ENCODE results near the gene OR2T27.

Gene OR2T27

DNA sequence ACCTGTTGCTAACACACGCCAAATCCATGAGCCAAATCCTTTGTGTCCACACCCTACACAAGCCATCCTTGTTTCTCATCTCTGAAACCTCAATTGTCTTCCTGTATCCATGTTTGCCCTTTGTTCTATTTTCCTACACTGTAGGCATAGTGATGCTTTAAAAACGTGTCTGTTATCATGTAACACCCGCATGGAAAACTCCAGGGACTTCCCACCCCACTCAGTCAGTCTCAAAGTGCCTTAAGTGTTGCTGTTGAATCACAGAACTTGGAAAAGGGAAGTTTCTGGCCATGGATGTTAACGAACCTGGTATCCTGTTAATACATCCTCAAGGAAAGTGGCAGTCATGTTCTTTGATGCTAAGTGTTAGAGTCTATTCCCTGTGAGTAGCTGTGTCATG, 30.2 kb downstream of the OR2T27 start:
- H3K4me1 Mint-ChIP-seq = no peaks in the 10 kb centered on the region
- DNase-seq (ENCODE audit: low spot score in 2 of 2) = no peak
- H3K36me3 Mint-ChIP-seq = no peaks in the 10 kb centered on the region
- no peak overlapping the region for H3K4me3 Mint-ChIP-seq
- no peak overlapping the region for H3K27ac Mint-ChIP-seq
- no peaks in the 10 kb centered on the region for H3K9me3 Mint-ChIP-seq
- no peak for ATAC-seq

GRCh38 chr1:248622570-248623001, 32.7 kb downstream of the OR2T27 start:
- Mint-ChIP-seq H3K36me3 (no peaks in the 10 kb centered on the region), H3K4me1 (no peaks in the 10 kb centered on the region), H3K4me3 (no peak overlapping the region), H3K9me3 (no peaks in the 10 kb centered on the region), H3K27ac (no peak overlapping the region)
- DNase-seq (ENCODE audit: low spot score in 2 of 2) (no peak), ATAC-seq (peak; percentile 48)

DNA sequence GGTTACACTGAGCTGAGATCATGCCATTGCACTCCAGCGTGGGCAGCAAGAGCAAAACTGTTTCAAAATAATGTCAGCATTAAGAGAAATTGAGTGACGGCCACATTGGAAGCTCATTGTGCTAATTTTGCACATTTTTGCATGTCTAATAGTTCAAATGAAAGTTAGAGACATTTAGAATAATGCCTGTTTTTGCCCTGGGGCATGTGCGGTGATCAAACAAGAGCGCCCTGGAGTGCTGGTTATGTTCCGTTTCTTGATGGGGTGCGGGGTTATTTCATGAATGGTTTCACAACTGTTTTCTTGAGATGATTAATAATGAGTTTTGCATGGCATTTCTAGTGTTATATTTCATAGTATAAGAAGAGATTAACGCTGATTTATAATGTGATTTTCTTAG, 33.6 kb downstream of the OR2T27 start:
- ATAC-seq (no peak), DNase-seq (ENCODE audit: low spot score in 2 of 2) (no peak)
- H3K27ac Mint-ChIP-seq = no peak overlapping the region
- H3K9me3 Mint-ChIP-seq = no peaks in the 10 kb centered on the region
- H3K4me3 Mint-ChIP-seq = no peak overlapping the region
- H3K36me3 Mint-ChIP-seq = no peaks in the 10 kb centered on the region
- H3K4me1 Mint-ChIP-seq = no peaks in the 10 kb centered on the region

DNA sequence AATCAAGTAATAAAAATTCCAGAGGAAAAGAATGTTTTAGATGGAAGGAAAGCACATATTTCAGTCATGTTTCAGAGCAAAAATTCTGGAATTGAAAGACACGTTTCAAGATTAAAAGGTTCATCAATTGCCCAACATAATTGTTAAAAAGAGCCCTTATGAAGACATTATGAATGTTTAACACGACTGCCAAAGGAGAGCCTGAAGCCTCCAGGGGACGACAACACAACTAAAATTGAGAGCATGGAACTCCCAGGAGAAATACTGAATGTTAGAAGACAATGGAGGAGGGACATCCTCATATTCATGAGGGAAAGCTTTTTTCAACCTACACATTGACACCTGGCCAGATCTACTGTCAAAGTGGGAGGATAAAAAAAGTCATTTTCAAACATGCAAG, 36.5 kb downstream of the OR2T27 start:
- no peaks in the 10 kb centered on the region for H3K9me3 Mint-ChIP-seq
- H3K4me3 Mint-ChIP-seq = no peak overlapping the region
- no peak overlapping the region for H3K27ac Mint-ChIP-seq
- DNase-seq (ENCODE audit: low spot score in 2 of 2) = peak in 1 of 2 donors; percentile 63
- ATAC-seq = no peak
- no peaks in the 10 kb centered on the region for H3K4me1 Mint-ChIP-seq
- no peaks in the 10 kb centered on the region for H3K36me3 Mint-ChIP-seq

- Mint-ChIP-seq H3K4me3 (no peak overlapping the region), H3K27ac (no peak overlapping the region), H3K9me3 (no peaks in the 10 kb centered on the region), H3K36me3 (no peaks in the 10 kb centered on the region), H3K4me1 (no peaks in the 10 kb centered on the region)
- ATAC-seq (no peak), DNase-seq (ENCODE audit: low spot score in 2 of 2) (no peak)
Observed at GRCh38 chr1:248618119-248618518, 37.2 kb downstream of the OR2T27 start.

DNA sequence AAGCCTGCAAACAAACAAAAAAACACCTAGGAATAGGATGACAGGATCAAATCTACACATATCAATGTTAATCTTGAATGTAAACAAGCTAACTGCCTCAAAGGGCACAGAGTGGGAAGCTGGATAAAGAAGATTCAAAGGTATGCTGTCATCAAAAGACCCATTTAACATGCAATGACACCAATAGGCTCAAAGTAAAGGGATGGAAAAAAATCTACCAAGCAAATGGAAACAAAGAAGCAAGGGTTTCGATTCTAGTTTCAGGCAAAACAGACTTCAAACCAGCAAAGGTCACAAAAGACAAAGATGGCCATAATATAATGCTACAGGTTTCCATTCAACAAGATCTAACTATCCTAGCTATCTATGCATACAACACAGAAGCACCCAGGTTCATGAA, 41.6 kb downstream of the OR2T27 start:
- no peak for ATAC-seq
- no peak for DNase-seq (ENCODE audit: low spot score in 2 of 2)
- H3K27ac Mint-ChIP-seq = no peak overlapping the region
- H3K9me3 Mint-ChIP-seq = no peaks in the 10 kb centered on the region
- H3K4me3 Mint-ChIP-seq = no peak overlapping the region
- no peaks in the 10 kb centered on the region for H3K36me3 Mint-ChIP-seq
- no peaks in the 10 kb centered on the region for H3K4me1 Mint-ChIP-seq

DNA sequence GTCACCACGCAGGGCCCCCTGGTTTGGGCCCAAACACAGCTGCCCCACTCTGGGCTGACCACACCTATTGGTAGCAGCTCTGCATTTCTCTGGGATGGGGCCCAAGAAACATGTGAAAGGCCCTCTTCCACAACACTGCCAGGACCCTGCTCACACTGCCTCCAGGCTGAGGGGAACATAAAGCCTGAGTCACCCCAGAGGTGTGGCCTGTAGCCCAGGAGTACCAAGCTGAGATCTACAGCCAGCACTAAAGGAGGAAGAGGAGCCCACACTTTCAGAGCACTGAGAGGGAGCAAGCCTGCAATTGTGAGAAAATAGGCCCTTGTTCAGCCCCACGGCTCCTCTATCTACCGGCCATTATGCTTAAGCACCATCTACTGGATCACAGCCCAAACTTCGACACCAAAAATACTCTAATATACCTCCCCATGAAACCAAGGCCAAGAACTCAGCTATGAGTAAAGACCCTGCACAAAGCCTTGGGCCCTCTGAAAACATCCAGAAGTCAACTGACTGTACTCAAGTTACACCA, 43.4 kb downstream of the OR2T27 start:
- H3K4me1 Mint-ChIP-seq = no peaks in the 10 kb centered on the region
- H3K9me3 Mint-ChIP-seq = no peaks in the 10 kb centered on the region
- DNase-seq (ENCODE audit: low spot score in 2 of 2) (no peak), ATAC-seq (no peak)
- no peak overlapping the region for H3K4me3 Mint-ChIP-seq
- H3K36me3 Mint-ChIP-seq = no peaks in the 10 kb centered on the region
- no peak overlapping the region for H3K27ac Mint-ChIP-seq

DNA sequence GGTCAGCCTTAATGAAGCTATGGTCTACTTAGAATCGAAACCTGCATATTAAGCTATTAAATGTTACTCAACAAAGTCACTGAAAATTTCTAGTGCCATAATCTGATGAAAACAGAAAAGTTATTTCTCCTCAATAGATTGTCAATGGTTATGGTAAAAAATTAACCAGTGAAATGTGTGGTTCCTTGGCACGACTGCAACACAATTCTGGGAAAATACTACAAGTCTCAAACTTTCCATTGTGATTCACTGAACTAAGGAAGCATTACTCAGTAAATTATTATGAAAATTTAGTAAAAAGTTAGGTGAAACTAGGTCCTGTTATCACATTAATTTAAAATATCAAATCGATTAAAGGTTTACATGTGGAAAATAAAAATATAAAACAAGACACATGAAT, 45.0 kb downstream of the OR2T27 start:
- DNase-seq (ENCODE audit: low spot score in 2 of 2) (no peak), ATAC-seq (no peak)
- Mint-ChIP-seq H3K36me3 (no peaks in the 10 kb centered on the region), H3K27ac (no peak overlapping the region), H3K9me3 (no peaks in the 10 kb centered on the region), H3K4me3 (no peak overlapping the region), H3K4me1 (no peaks in the 10 kb centered on the region)

Measured in stimulated activated effector memory CD8-positive, alpha-beta T cell treated with anti-CD3 and anti-CD28 coated beads, Interleukin-12 subunit alpha, Interleukin-12 subunit beta, amount 100 ng/mL, for 72 hours (primary cell).